ENCODE results near the gene CAMK2D.

GRCh38 chr4:113500424-113500823 lies 261.1 kb downstream of the CAMK2D start:
- TF ChIP-seq CTCF (IDR thresholded peaks at IDR 0.05; ENCODE audit: poor library complexity) (no peak), EZH2phosphoT487 (IDR thresholded peaks at IDR 0.05; ENCODE audit: low read depth, severe bottlenecking, unreplicated experiment) (no peak)

Measured in hepatocyte (in vitro differentiated cells).